H9 (cell line): ENCODE results near the gene AKT1S1. TPM values are rescaled to one million over a fixed set of nuclear protein-coding genes. Genes with fewer than 3 reads are reported as not detected.

Experiments
- DNase-seq: peaks from one replicate; pipeline ENCODE4 v3.0.0-alpha.2; 2017
- H2AFZ ChIP-seq: one replicate; pipeline ENCODE4 v1.6.1; 2013; ENCODE audit warnings: mild to moderate bottlenecking, low read length, control low read depth, moderate library complexity
- H2AK5ac ChIP-seq: 2 replicates; pipeline ENCODE4 v1.6.1; 2013; ENCODE audit warnings: low read length, control low read depth, mixed read lengths; ENCODE audit not compliant: insufficient read length
- H2BK120ac ChIP-seq: one replicate; pipeline ENCODE4 v1.6.1; 2013; ENCODE audit warnings: low read depth, mild to moderate bottlenecking, low read length, control low read depth, inconsistent platforms; ENCODE audit not compliant: poor library complexity, severe bottlenecking
- H2BK12ac ChIP-seq: 2 replicates; pipeline ENCODE4 v1.6.1; 2013; ENCODE audit warnings: low read length, control low read depth, mixed read lengths, low read depth; ENCODE audit not compliant: insufficient read length
- H2BK15ac ChIP-seq: 2 replicates; pipeline ENCODE4 v1.6.1; 2013; ENCODE audit warnings: low read depth, low read length, control low read depth
- H2BK20ac ChIP-seq: one replicate; pipeline ENCODE4 v1.6.1; 2013; ENCODE audit warnings: low read depth, mild to moderate bottlenecking, low read length, control low read depth, inconsistent platforms; ENCODE audit not compliant: poor library complexity, severe bottlenecking
- H2BK5ac ChIP-seq: 2 replicates; pipeline ENCODE4 v1.6.1; 2013; ENCODE audit warnings: low read length, control low read depth, mixed read lengths; ENCODE audit not compliant: insufficient read length
- H3K14ac ChIP-seq: 2 replicates; pipeline ENCODE4 v1.6.1; 2013; ENCODE audit warnings: low read length, control low read depth; ENCODE audit not compliant: insufficient read depth
- H3K18ac ChIP-seq: 2 replicates; pipeline ENCODE4 v1.6.1; 2013; ENCODE audit warnings: low read depth, mild to moderate bottlenecking, mixed read lengths, low read length, control low read depth; ENCODE audit not compliant: insufficient read length
- H3K23ac ChIP-seq: 2 replicates; pipeline ENCODE4 v1.6.1; 2013; ENCODE audit warnings: low read length, control low read depth, mixed read lengths, low read depth; ENCODE audit not compliant: insufficient read length
- H3K23me2 ChIP-seq: 2 replicates; pipeline ENCODE4 v1.6.1; 2013; ENCODE audit warnings: low read depth, mild to moderate bottlenecking, mixed read lengths, low read length, control low read depth; ENCODE audit not compliant: insufficient read length, poor library complexity, severe bottlenecking
- H3K27ac ChIP-seq: 2 replicates; pipeline ENCODE4 v1.5.1; 2013; ENCODE audit warnings: low read length, control low read depth, mixed read lengths, low read depth; ENCODE audit not compliant: insufficient read length
- H3K27me3 ChIP-seq: 2 replicates; pipeline ENCODE4 v1.6.1; 2013; ENCODE audit warnings: low read length, control low read depth, inconsistent platforms; ENCODE audit not compliant: insufficient read depth
- H3K4ac ChIP-seq: 2 replicates; pipeline ENCODE4 v1.6.1; 2013; ENCODE audit warnings: low read depth, mild to moderate bottlenecking, control low read depth, inconsistent platforms, low read length, moderate library complexity
- H3K4me1 ChIP-seq: 2 replicates; pipeline ENCODE4 v1.6.1; 2013; ENCODE audit warnings: low read length, control low read depth, inconsistent platforms; ENCODE audit not compliant: insufficient read depth
- H3K4me2 ChIP-seq: 2 replicates; pipeline ENCODE4 v1.6.1; 2013; ENCODE audit warnings: low read length, control low read depth, mixed read lengths; ENCODE audit not compliant: insufficient read length, insufficient read depth
- H3K56ac ChIP-seq: 2 replicates; pipeline ENCODE4 v1.6.1; 2013; ENCODE audit warnings: low read depth, mild to moderate bottlenecking, mixed read lengths, low read length, control low read depth; ENCODE audit not compliant: insufficient read length
- H3K79me1 ChIP-seq: 2 replicates; pipeline ENCODE4 v1.6.1; 2013; ENCODE audit warnings: low read depth, mild to moderate bottlenecking, moderate library complexity, low read length, control low read depth, inconsistent platforms; ENCODE audit not compliant: insufficient read depth, poor library complexity, severe bottlenecking
- H3K79me2 ChIP-seq: 2 replicates; pipeline ENCODE4 v1.6.1; 2013; ENCODE audit warnings: low read length, control low read depth, inconsistent platforms; ENCODE audit not compliant: insufficient read depth
- H3K9ac ChIP-seq: 2 replicates; pipeline ENCODE4 v1.6.1; 2013; ENCODE audit warnings: low read length, control low read depth, mixed read lengths; ENCODE audit not compliant: insufficient read length; ENCODE audit errors: extremely low read depth
- H3K9me3 ChIP-seq: one replicate; pipeline ENCODE4 v1.6.1; 2013; ENCODE audit warnings: low read depth, low read length, inconsistent platforms; ENCODE audit not compliant: control insufficient read depth
- H3T11ph ChIP-seq: one replicate; pipeline ENCODE4 v1.6.1; 2013; ENCODE audit warnings: mild to moderate bottlenecking, low read length, control low read depth, inconsistent platforms
- H4K20me1 ChIP-seq: one replicate; pipeline ENCODE4 v1.6.1; 2013; ENCODE audit not compliant: control insufficient read depth, insufficient read length, insufficient read depth
- H4K5ac ChIP-seq: 2 replicates; pipeline ENCODE4 v1.6.1; 2013; ENCODE audit warnings: low read depth, mild to moderate bottlenecking, mixed read lengths, low read length, control low read depth; ENCODE audit not compliant: insufficient read length
- H4K8ac ChIP-seq: replicated peaks from 2 replicates; pipeline ENCODE4 v1.6.1; 2013; ENCODE audit warnings: low read length, control low read depth, mixed read lengths, low read depth; ENCODE audit not compliant: insufficient read length
- H4K91ac ChIP-seq: 2 replicates; pipeline ENCODE4 v1.6.1; 2013; ENCODE audit warnings: low read depth, mild to moderate bottlenecking, moderate library complexity, mixed read lengths, low read length, control low read depth; ENCODE audit not compliant: insufficient read length
- H3K27ac Mint-ChIP-seq, 3 experiments: 2 replicates in 2 of 3; 3 replicates in 1 of 3; pipeline ENCODE4 v1.8.0; 2020 to 2021; ENCODE audit warnings: mixed read lengths in 3 of 3, mild to moderate bottlenecking in 1 of 3, moderate library complexity in 1 of 3
- H3K27me3 Mint-ChIP-seq: 2 replicates; pipeline ENCODE4 v1.8.0; 2021; ENCODE audit warnings: low read depth, mild to moderate bottlenecking, moderate library complexity, mixed read lengths
- H3K36me3 Mint-ChIP-seq, 3 experiments: 2 replicates in 2 of 3; 3 replicates in 1 of 3; pipeline ENCODE4 v1.8.0; 2020 to 2021; ENCODE audit warnings: low read depth in 3 of 3, mixed read lengths in 3 of 3; ENCODE audit not compliant: insufficient read depth in 1 of 3
- H3K4me1 Mint-ChIP-seq, 2 experiments: 2 replicates each; pipeline ENCODE4 v1.8.0; 2020; ENCODE audit warnings: mixed read lengths in 2 of 2
- H3K4me3 Mint-ChIP-seq, 2 experiments: 2 replicates in 1 of 2; 3 replicates in 1 of 2; pipeline ENCODE4 v1.8.0; 2020 to 2021; ENCODE audit warnings: mild to moderate bottlenecking in 2 of 2, mixed read lengths in 2 of 2, moderate library complexity in 1 of 2
- H3K9me3 Mint-ChIP-seq, 2 experiments: 2 replicates in 1 of 2; 3 replicates in 1 of 2; pipeline ENCODE4 v1.8.0; 2020; ENCODE audit warnings: mild to moderate bottlenecking in 2 of 2, mixed read lengths in 2 of 2, moderate library complexity in 1 of 2
- WGBS: extraction: QIAGEN DNeasy Blood & Tissue Kit; methylation state at CpG from one replicate; pipeline ENCODE4 v1.1.7; 2013; ENCODE audit warnings: missing lambda C conversion rate, low lambda C conversion rate, mixed read lengths; ENCODE audit not compliant: insufficient read length; ENCODE audit errors: extremely low coverage; 5-methylcytosine and 5-hydroxymethylcytosine counted together
- total RNA-seq: library from RNA; stranded (reverse); gene quantifications from 2 replicates; pipeline ENCODE4 v1.2.1, GENCODE V29; 2021
- TF ChIP-seq, protein P1 (sequence below): fragments of 200-600 bp; sonication (generic); conservative IDR thresholded peaks from 3 replicates; pipeline ENCODE4 v1.8.0; 2021; ENCODE audit warnings: antibody characterized with exemption, mild to moderate bottlenecking

The AKT1S1 gene
- total RNA-seq, 1 experiment from 2014 or later, result 43.5 TPM

DNA sequence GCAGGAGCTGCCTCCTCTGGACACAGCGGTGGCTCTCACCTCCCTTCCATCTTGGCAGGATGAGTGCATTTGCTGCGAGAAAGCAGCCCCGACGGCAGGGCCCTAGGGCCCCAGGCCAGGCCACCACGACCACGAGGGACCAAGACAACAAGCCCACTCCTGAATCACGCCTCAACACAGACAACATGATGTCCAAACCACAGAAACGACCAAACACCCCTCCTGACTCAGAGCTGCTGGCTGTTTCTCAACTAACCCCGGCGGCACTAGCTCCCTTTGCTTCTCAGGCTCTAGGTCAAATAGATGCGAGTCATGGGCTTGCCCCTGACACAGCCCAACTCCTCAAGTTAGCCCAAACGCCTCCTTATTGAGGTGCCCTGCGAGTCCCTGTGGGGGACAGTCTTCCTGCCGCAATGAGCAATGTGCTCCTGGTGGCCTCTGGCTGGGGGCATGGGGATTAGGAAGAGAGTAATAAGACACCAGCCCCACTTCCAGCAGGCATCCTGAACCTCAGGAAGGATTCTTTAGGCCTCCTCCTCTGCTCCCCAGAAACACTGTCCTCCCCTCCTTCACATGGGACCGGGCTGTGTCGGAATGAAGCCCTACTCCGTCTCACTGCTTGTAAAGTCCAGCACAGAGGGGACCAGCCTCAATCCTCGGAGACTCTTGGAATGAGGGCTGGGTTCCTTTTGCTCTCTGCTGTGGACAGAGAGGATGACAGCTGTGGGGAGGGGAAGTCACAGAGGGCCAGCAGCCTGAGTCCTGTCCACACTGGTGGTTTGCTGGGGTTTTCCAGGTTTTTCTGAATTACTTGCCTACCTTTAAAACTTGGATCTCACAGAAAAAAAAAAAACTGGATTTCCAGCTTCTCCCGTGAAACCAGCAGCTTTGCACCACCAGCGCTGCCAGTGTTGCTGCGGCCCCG, 45.0 kb upstream of the AKT1S1 start:
- Histone ChIP-seq H2BK20ac (no peak overlapping the region), H3K9me3 (no peaks in the 10 kb centered on the region), H3K79me1 (peaks cover 6% of the 10 kb centered on the region), H3K14ac (no peak overlapping the region), H3K18ac (no peak overlapping the region), H4K8ac (no peak overlapping the region), H2BK12ac (no peak overlapping the region), H3K56ac (no peak overlapping the region), H3K4me2 (no peak overlapping the region), H2BK120ac (no peak overlapping the region), H4K20me1 (peaks cover 4% of the 10 kb centered on the region), H3K4ac (no peak overlapping the region), H3K27ac (no peak overlapping the region), H3K23ac (no peak overlapping the region), H2BK5ac (no peak overlapping the region), H2AFZ (no peak overlapping the region), H3K27me3 (no peaks in the 10 kb centered on the region), H3K23me2 (no peaks in the 10 kb centered on the region), H4K91ac (no peak overlapping the region), H3K9ac (no peak overlapping the region), H3K4me1 (no peaks in the 10 kb centered on the region), H2BK15ac (no peak overlapping the region), H3K79me2 (peaks cover 32% of the 10 kb centered on the region; the same call in 1 of the 2 replicates), H3T11ph (no peak overlapping the region), H4K5ac (no peak overlapping the region), H2AK5ac (no peak overlapping the region)
- H3K27me3 Mint-ChIP-seq, result no peaks in the 10 kb centered on the region
- no peak for DNase-seq
- H3K36me3 Mint-ChIP-seq, result peaks cover 54 to 88% (median 85%) of the 10 kb centered on the region in 3 experiments; a peak in 6 of 7 replicates
- peaks cover 22 to 47% of the 10 kb centered on the region in 2 experiments for H3K4me1 Mint-ChIP-seq
- H3K4me3 Mint-ChIP-seq, result 0 out of 5 replicates have a peak overlapping the region, but pooled peaks of 1 of the 2 experiments have one; percentile 10
- no CpG with 5 or more reads among the region's 22 CpGs for WGBS
- H3K9me3 Mint-ChIP-seq, result no peaks in the 10 kb centered on the region
- TF ChIP-seq, protein P1, sequence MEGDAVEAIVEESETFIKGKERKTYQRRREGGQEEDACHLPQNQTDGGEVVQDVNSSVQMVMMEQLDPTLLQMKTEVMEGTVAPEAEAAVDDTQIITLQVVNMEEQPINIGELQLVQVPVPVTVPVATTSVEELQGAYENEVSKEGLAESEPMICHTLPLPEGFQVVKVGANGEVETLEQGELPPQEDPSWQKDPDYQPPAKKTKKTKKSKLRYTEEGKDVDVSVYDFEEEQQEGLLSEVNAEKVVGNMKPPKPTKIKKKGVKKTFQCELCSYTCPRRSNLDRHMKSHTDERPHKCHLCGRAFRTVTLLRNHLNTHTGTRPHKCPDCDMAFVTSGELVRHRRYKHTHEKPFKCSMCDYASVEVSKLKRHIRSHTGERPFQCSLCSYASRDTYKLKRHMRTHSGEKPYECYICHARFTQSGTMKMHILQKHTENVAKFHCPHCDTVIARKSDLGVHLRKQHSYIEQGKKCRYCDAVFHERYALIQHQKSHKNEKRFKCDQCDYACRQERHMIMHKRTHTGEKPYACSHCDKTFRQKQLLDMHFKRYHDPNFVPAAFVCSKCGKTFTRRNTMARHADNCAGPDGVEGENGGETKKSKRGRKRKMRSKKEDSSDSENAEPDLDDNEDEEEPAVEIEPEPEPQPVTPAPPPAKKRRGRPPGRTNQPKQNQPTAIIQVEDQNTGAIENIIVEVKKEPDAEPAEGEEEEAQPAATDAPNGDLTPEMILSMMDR, result no peak
- H3K27ac Mint-ChIP-seq, result peak overlapping the region; percentile 70 to 92 (median 89); a peak in 5 of 7 replicates
